Measurements from ENCODE around the gene P2RX3.

The P2RX3 gene

DNA sequence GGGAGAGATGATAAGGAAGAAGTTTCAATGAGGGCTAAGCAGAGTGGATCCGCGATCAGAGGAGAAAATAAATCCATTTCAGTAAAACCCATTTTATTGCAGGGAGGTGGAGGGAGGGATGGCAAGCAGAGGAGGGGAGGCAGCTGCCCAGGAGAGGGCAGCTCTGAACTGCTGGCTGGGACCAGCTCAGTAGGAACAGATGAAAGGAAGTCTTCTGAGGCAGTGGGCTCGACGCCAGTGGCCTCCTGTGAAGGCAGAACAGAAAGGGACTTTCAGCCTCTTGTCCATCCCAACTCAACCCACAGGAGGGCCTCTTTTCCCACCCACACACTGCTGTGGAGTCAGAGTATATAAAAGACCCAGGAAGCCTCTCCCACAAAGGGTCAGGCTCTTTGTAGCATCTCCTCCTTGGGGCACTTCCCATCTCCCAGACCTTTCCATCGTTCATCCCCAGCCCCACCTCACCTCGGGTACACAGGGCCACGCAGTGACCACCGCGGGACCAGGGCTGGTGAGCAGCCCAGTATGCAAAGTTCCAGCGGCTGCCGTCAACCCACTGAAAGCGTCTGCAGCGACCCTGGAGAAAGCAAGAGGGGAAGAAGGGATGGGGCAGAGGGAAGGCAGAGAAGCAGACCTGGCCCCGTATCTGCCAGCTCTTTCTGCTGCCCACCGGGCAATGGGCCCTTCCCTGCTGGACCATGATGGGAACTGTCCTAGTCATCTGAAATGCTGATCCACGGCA is 49.3 kb downstream of the P2RX3 start:
- no peaks in the 10 kb centered on the region for H3K9me3 ChIP-seq (replicated peaks in 1 of 11)
- H4K20me1 ChIP-seq, result no peaks in the 10 kb centered on the region
- no peaks in the 10 kb centered on the region for H3K27me3 ChIP-seq
- no peak overlapping the region for H3K9ac ChIP-seq
- H3K36me3 ChIP-seq, result peaks cover 0 to 6% (median 0%) of the 10 kb centered on the region in 11 experiments; a peak in 5 of 22 replicates
- peaks cover 0 to 19% (median 10%) of the 10 kb centered on the region in 10 experiments; a peak in 12 of 20 replicates for H3K4me1 ChIP-seq
- H3K27ac ChIP-seq, result no peak overlapping the region
- no peak for TF ChIP-seq Cebpa-rat (IDR thresholded peaks at IDR 0.05)
- H3K4me3 ChIP-seq, result no peak overlapping the region
- no peak overlapping the region for H3K4me2 ChIP-seq

DNA sequence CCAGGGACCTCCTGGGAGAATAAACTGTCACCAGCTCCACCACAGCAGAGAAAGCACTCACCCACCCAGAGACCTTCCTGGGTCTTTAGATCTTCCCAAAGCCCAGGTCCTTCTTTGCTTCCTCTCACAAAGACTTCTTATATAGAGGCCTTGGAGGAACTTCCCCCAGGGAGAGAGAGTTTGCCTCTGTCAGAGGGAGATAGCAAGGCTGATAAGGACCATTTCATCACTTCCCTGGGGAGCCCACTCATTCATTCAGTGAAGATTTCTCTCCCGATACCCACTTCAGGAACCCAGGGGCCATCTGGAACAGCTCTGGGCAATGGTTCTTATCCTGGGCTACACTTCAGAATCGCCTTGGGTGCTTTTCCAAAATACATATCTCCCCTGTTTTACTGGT is 52.4 kb downstream of the P2RX3 start, which contains the start of gene PRG2:
TSS of gene PRG2 (minus strand) at position 116 of the 400 bp plus-strand sequence. CDS start 706 bp downstream, outside the sequence.
- Histone ChIP-seq H3K27me3 (no peaks in the 10 kb centered on the region), H4K20me1 (no peaks in the 10 kb centered on the region), H3K9ac (no peak within 1 kb of the TSS), H3K4me3 (no peak within 1 kb of the TSS), H3K4me1 (peaks cover 0 to 19% (median 10%) of the 10 kb centered on the region in 10 experiments; a peak in 12 of 20 replicates), H3K27ac (no peak within 1 kb of the TSS), H3K9me3 (replicated peaks in 1 of 11) (no peaks in the 10 kb centered on the region), H3K4me2 (peak within 1 kb of the TSS in 5 of 11 experiments; percentile 12 to 50 (median 35); a peak in 7 of 22 replicates), H3K36me3 (peaks cover 0 to 8% (median 0%) of the 10 kb centered on the region in 11 experiments; a peak in 7 of 22 replicates)
- no peak for TF ChIP-seq Cebpa-rat (IDR thresholded peaks at IDR 0.05)

DNA sequence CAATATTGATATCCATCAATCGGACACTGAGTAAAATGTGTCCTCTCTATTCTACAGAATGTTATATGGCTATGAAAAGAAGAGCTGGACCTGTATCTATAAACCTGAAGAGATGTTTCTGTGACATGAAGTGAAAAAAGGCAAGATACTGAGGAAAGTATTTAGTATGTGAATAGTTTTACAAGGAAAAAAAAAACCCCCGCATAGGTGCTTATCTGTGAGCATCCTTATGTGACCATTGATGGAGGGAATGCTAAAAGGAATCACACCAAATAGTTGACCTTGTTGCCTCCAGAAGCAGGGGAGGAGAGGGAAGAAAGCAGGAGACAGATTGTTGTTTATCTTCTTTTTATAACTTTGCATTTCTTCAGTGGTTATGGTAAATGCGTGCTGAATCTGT is 53.0 kb downstream of the P2RX3 start:
- peak overlapping the region in 4 of 11 experiments; percentile 32 to 50 (median 36); a peak in 4 of 22 replicates for H3K4me2 ChIP-seq
- TF ChIP-seq Cebpa-rat (IDR thresholded peaks at IDR 0.05), result no peak
- H3K9me3 ChIP-seq (replicated peaks in 1 of 11), result no peaks in the 10 kb centered on the region
- H3K27me3 ChIP-seq, result no peaks in the 10 kb centered on the region
- H3K4me1 ChIP-seq, result peaks cover 0 to 19% (median 13%) of the 10 kb centered on the region in 10 experiments; a peak in 14 of 20 replicates
- no peak overlapping the region for H3K9ac ChIP-seq
- peaks cover 0 to 8% (median 0%) of the 10 kb centered on the region in 11 experiments; a peak in 7 of 22 replicates for H3K36me3 ChIP-seq
- no peak overlapping the region for H3K4me3 ChIP-seq
- no peaks in the 10 kb centered on the region for H4K20me1 ChIP-seq
- no peak overlapping the region for H3K27ac ChIP-seq

DNA sequence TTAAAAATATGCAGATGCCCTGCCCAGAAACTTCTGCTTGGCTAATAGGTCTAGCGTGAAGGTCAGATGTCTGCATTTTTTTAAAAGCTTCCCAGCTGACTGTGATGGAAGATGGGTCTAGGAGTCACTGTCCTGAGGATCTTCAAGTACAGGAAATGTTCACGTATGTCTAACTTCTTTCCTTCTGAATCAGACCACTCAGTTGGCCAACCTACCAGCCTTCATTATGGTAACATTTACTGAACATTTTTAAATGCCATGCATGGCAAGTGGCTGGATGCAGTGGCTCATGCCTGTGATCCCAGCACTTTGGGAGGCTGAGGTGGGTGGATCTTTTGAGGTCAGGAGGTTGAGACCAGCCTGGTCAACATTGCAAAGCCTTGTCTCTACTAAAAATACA is 53.4 kb downstream of the P2RX3 start:
- Histone ChIP-seq H3K4me2 (peak overlapping the region in 5 of 11 experiments; percentile 7 to 50 (median 35); a peak in 7 of 22 replicates), H3K36me3 (peaks cover 0 to 8% (median 0%) of the 10 kb centered on the region in 11 experiments; a peak in 7 of 22 replicates), H3K27me3 (no peaks in the 10 kb centered on the region), H3K4me1 (peaks cover 0 to 22% (median 16%) of the 10 kb centered on the region in 10 experiments; a peak in 14 of 20 replicates), H3K9ac (no peak overlapping the region), H4K20me1 (no peaks in the 10 kb centered on the region), H3K4me3 (no peak overlapping the region), H3K9me3 (replicated peaks in 1 of 11) (no peaks in the 10 kb centered on the region), H3K27ac (no peak overlapping the region)
- TF ChIP-seq Cebpa-rat (IDR thresholded peaks at IDR 0.05), result no peak

DNA sequence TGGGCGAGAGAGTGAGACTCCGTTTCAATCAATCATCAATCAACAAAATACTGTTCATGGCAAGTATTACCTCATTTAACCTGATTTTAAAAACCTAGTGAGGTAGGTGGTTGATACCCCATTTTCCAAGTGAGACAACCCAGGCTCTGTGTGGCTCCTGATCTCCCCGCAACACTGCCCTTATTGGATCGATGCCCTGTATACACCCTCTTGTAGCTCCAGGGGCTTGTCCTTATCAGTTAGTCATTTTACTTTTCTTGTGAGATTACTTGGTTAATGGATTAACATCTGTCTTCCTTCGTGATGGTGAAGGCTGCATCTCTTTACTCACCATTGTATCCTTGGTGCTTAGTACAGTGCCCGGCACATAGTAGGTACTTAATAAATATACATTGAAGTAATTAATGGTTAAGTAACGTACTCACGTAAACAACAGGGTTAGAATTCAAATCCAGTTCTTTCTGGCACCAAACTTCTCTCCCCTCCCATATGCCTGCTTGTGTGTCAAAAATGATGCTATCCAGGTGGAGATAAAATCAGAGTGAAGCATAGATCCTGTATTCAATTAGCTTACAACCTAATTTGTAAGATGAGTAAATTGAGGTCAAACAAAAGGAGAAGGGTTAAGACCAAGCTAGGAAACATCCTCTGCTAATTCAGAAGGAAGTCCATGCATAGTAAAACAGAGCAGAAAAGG is 54.1 kb downstream of the P2RX3 start:
- Histone ChIP-seq H3K4me2 (peak overlapping the region in 4 of 11 experiments; percentile 7 to 50 (median 36); a peak in 5 of 22 replicates), H3K4me3 (no peak overlapping the region), H3K9ac (no peak overlapping the region), H3K27me3 (no peaks in the 10 kb centered on the region), H3K36me3 (peaks cover 0 to 8% (median 0%) of the 10 kb centered on the region in 11 experiments; a peak in 7 of 22 replicates), H3K4me1 (peaks cover 0 to 24% (median 18%) of the 10 kb centered on the region in 10 experiments; a peak in 15 of 20 replicates), H3K27ac (no peak overlapping the region), H4K20me1 (0 out of 22 replicates have a peak, but pooled peaks cover 0 to 1% (median 0%) of the 10 kb centered on the region in 11 experiments), H3K9me3 (replicated peaks in 1 of 11) (no peaks in the 10 kb centered on the region)
- TF ChIP-seq Cebpa-rat (IDR thresholded peaks at IDR 0.05), result no peak

DNA sequence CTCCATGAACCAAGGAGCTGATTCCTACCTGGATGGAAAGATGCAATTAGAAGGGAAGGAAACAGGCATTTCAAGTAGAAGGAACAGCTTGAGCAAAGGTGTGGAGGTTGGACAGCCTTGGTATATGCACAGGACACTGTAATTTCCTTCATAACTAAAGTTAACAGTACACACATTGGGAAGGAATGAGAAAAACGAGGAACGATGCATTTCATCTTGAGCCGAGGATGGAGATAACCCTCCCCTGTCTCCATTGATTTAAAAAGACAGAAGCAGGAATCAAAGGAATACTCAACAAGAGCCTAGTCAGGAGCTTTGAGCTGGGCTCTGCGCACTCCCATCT is 54.6 kb downstream of the P2RX3 start:
- H3K27me3 ChIP-seq, result no peaks in the 10 kb centered on the region
- H3K27ac ChIP-seq, result no peak overlapping the region
- H3K9me3 ChIP-seq (replicated peaks in 1 of 11), result no peaks in the 10 kb centered on the region
- TF ChIP-seq Cebpa-rat (IDR thresholded peaks at IDR 0.05), result no peak
- H3K4me3 ChIP-seq, result no peak overlapping the region
- H4K20me1 ChIP-seq, result 0 out of 22 replicates have a peak, but pooled peaks cover 0 to 3% (median 0%) of the 10 kb centered on the region in 11 experiments
- peaks cover 0 to 8% (median 0%) of the 10 kb centered on the region in 11 experiments; a peak in 7 of 22 replicates for H3K36me3 ChIP-seq
- H3K4me1 ChIP-seq, result peaks cover 0 to 29% (median 20%) of the 10 kb centered on the region in 10 experiments; a peak in 15 of 20 replicates
- no peak overlapping the region for H3K4me2 ChIP-seq
- no peak overlapping the region for H3K9ac ChIP-seq

DNA sequence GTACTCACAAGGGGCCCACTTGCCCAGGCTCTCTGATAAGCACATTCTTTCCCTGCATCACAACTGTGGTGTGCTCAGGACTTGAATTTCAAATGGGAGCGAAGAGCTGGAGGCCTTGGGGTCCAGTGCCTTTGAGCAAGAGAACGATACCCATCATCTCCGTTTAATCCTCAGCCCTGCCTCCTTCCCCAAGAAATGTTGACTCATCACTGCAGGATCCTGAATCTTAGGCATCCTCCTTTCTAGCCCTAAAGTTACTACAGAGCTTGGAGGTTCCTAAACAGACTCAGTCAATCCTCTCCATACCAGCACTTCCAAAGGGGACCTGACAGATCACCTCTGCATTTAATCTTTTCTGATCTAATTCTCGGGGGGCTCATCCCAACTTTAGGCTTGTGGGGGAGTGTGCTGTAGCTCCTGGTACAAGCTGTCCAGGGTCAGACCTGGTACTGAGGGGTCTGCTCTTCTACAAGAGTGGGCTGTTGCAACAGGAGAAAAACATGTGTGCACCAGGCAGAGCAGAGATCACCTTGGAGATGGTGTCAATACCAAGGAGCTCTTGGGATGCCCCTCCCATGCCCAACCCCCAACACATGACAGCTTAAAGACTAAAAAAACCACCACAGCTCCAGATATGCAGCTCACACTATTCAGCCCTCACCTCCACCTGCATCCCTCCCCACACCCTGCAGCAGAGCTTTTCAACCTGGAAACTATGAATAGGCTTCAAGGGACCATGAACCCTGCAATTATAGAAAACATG is 56.2 kb downstream of the P2RX3 start:
- no peaks in the 10 kb centered on the region for H3K9me3 ChIP-seq (replicated peaks in 1 of 11)
- H3K9ac ChIP-seq, result no peak overlapping the region
- no peak overlapping the region for H3K4me3 ChIP-seq
- H4K20me1 ChIP-seq, result 0 out of 22 replicates have a peak, but pooled peaks cover 0 to 3% (median 0%) of the 10 kb centered on the region in 11 experiments
- H3K27me3 ChIP-seq, result no peaks in the 10 kb centered on the region
- peaks cover 0 to 8% (median 0%) of the 10 kb centered on the region in 11 experiments; a peak in 6 of 22 replicates for H3K36me3 ChIP-seq
- no peak for TF ChIP-seq Cebpa-rat (IDR thresholded peaks at IDR 0.05)
- peaks cover 0 to 30% (median 20%) of the 10 kb centered on the region in 10 experiments; a peak in 15 of 20 replicates for H3K4me1 ChIP-seq
- no peak overlapping the region for H3K27ac ChIP-seq
- no peak overlapping the region for H3K4me2 ChIP-seq

DNA sequence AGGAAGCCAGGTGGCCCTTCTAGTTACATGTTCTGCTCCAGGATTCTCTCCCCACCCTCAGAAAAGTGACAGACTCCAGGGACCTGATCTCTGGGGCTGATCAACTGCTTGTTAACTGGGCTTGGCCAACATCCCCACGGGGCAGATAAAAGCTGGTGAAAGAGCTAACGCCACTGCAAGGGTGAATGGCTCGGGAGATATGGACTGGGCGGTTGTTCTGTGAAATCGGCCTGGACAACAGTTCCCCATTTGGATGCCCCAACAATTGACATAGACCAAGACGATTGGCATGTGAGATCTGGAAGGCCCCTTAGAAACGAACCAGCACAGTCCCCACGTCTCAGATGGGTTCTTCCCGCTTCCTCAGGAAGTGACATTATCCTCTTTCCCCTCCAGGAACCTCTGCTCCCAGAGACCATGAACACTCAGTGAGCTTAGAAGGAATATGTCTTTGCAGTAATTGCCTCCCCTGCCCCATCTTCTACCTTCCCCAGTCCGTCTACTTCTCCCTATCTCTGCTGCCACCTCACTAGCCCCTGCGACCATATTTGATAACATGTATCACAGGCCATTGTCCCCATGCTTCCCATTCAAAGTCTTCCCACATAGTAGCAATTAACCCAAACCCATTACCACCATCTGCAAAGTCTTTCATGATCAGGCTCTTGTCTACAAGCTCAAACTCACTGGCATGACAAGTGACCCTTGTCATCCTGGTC is 57.9 kb downstream of the P2RX3 start:
- Histone ChIP-seq H3K9me3 (replicated peaks in 1 of 11) (no peaks in the 10 kb centered on the region), H3K9ac (no peak overlapping the region), H3K4me2 (peak overlapping the region in 5 of 11 experiments; percentile 1 to 21 (median 12); a peak in 4 of 22 replicates), H4K20me1 (0 out of 22 replicates have a peak, but pooled peaks cover 0 to 3% (median 0%) of the 10 kb centered on the region in 11 experiments), H3K4me3 (no peak overlapping the region), H3K27ac (no peak overlapping the region), H3K36me3 (peaks cover 0 to 8% (median 0%) of the 10 kb centered on the region in 11 experiments; a peak in 6 of 22 replicates), H3K27me3 (no peaks in the 10 kb centered on the region), H3K4me1 (peaks cover 0 to 24% (median 18%) of the 10 kb centered on the region in 10 experiments; a peak in 15 of 20 replicates)
- TF ChIP-seq Cebpa-rat (IDR thresholded peaks at IDR 0.05), result no peak
